ENCODE measurements around the gene SALL3.
"Not testable (repeated sequence)": the region's sequence is repeated elsewhere in the genome, so short reads cannot be mapped to it uniquely, and the experiment has no call there.

SALL3 gene

DNA sequence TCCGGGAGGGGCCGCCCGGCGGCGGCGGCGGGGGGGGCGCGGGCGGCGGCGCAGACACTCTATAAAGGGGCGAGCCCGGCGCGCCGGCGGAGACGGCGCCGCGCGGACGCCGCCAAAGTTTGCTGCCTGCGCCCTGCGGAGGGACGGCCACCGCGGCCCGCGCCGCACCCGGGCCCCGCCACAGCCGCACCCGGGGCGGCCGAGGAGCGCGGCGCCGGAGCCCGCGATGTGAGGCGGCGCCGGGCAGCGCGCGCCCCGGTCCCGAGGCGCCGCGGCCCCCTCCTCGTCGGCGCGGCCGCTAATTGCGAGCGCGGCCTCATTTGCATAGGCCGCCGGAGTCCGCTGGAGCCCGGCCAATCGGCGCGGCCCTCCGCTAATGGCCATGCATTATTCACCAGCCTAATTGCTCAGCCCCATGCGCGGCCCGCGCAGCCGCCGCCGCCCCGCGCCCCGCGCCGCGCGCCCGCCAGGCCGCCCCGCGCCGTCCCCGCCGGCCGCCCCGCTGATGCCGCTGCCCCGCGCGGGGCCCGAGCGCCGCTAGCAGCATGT lies at the start of gene SALL3:
Gene SALL3 (plus strand): TSS at position 89 of the 549 bp plus-strand sequence. CDS start 457 bp downstream, at position 546.
- no peak for DNase-seq (ENCODE audit: low read depth)

DNA sequence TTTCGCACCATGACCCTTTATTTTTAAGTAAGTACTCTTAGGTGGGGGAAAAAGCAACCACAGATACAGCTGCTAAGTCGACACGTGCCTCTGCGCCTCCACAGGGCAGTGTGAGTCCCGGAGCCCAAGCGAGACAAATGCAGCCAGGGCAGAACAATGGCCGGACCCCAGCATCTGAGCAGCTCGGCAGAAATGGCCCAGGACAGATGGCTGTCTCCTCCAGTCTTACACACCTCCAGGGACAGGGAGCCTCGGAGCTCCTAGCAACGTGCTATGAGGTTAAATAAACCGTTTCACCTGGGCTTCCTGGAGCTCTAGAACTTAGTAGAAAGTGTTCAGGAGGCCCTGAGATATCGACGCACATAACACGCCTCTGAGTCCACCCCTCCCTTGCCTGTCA lies 47.3 kb upstream of the SALL3 start:
- DNase-seq (ENCODE audit: low read depth): no peak

- no peak for DNase-seq (ENCODE audit: low read depth)
Observed at GRCh38 chr18:78934003-78934402, 45.6 kb upstream of the SALL3 start.

GRCh38 chr18:78934551-78935225 lies 44.9 kb upstream of the SALL3 start:
- DNase-seq (ENCODE audit: low read depth): no peak

DNA sequence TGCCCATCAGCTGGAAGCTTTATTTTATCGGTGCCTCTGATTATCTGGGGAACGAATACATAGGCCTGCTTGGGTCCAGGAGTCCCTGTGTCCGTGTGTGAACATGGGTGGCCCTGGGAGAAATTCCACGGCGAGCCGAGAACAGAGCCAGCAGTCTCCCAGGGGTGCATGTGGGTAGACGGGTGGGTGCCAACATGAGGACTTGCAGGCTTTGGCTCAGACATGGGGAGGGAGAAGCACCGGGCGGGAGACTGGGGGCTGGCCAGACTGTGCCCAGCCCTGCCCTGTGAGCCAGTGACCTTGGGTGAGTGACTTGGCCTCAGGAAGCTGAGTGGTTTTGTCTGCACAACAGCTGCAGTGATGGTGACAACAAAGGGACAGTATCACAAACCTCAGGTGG lies 44.2 kb upstream of the SALL3 start:
- no peak for DNase-seq (ENCODE audit: low read depth)

- no peak for DNase-seq (ENCODE audit: low read depth)
Observed at GRCh38 chr18:78936251-78937005, 43.2 kb upstream of the SALL3 start.

GRCh38 chr18:78937166-78937565 lies 42.5 kb upstream of the SALL3 start:
- no peak for DNase-seq (ENCODE audit: low read depth)

- no peak for DNase-seq (ENCODE audit: low read depth)
Observed at GRCh38 chr18:78939105-78939504, 40.5 kb upstream of the SALL3 start.

DNA sequence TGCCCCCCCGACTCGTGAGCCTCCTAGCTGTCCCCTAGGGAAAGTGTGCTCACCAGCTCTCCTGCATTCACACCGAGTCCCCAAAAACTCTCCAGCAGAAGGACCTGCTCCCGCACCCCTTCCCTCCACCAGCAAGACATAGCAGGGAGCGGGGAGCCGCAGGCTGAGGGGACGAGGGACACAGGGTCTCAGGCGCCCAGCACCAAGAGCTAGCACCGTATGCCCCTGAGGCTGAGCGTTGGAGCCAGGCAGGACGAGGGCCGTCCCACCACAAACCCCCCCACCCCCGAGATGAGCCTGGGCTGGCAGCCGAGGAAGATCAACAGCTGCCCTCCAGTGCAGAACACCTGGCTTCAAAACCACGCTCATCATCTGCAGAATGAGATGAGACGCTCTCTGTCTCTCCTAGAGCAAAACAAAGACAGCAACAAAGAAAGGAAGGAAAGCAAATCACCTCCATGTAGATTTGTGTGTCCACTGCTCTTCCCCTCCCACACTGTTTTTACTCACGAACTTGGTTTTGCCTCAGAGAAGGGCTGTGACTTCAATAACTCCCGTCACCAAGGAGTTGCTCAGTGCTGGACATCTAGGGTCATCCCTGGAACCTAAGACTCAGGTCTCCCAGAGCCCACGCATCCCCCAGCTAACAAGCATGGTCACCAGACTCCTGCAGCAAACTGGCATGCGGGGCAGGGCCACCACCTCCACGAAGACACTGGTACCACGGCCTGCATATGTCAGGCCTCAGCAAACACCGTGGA lies 39.7 kb upstream of the SALL3 start:
- DNase-seq (ENCODE audit: low read depth): no peak

GRCh38 chr18:78942236-78942635 lies 37.4 kb upstream of the SALL3 start:
- not testable (repeated sequence) for DNase-seq (ENCODE audit: low read depth)

DNA sequence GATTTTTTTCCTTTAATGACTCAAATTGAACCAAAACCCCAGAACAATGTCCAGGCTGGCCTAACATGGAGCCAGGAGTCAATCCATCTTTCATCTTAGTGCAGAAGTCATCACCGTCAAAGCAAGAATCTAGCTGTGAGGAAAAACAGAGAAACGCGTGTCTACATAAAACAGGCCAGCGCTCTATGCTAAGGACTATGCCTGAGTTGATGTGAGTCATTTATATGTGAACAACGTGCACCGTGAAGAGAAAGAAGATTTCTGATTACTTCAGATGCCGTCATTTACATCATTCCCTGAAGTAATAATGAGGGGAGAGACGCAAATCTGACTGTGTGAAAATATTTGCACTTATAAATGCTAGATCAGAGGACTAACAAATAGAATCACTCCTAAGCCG lies 34.0 kb upstream of the SALL3 start:
- DNase-seq (ENCODE audit: low read depth): no peak

DNA sequence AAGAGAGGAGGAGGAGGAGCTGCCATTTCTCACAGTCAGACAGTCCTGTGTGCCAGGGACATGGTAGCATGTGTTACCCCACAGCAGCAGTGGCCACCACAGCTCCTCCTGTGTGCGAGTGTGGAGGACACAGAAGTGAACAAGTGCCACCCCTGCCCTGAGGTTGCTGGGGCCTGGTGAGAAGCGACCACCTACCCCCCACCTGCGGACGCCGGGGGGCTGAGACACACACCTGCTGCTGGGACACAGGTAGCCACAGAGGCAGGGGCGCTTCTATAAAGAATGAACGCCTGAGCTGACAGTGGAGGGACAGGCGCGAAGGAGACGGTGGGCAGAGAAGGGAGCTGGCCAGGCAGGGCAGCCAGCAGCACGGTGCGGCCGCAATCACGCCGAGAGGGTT lies 32.3 kb upstream of the SALL3 start:
- no peak for DNase-seq (ENCODE audit: low read depth)

- DNase-seq (ENCODE audit: low read depth): no peak
Observed at GRCh38 chr18:78948221-78948620, 31.4 kb upstream of the SALL3 start.

DNA sequence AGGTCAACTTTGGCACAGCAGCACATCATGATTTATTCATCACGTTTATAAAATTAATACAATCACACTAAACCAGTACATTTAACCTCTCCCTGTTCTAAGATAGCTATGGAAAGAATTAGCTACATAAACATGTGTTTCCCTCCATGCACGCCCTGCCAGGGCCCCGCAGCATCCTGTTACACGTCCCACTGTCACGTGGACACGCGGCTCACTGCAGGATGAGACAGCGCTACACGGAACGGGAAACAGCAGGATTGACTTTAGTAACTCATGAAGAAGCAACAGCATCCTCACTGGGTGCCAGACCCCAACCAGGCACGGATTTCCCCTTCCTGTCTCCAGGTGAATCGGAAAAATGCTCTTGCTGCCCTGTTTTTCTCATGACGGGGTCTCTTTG lies 30.9 kb upstream of the SALL3 start:
- DNase-seq (ENCODE audit: low read depth): no peak

GRCh38 chr18:78949216-78949615 lies 30.4 kb upstream of the SALL3 start:
- no peak for DNase-seq (ENCODE audit: low read depth)

- no peak for DNase-seq (ENCODE audit: low read depth)
Observed at GRCh38 chr18:78950386-78950785, 29.2 kb upstream of the SALL3 start.

- DNase-seq (ENCODE audit: low read depth): no peak
Observed at GRCh38 chr18:78953566-78953965, 26.1 kb upstream of the SALL3 start.

- no peak for DNase-seq (ENCODE audit: low read depth)
Observed at GRCh38 chr18:78955051-78955450, 24.6 kb upstream of the SALL3 start.

DNA sequence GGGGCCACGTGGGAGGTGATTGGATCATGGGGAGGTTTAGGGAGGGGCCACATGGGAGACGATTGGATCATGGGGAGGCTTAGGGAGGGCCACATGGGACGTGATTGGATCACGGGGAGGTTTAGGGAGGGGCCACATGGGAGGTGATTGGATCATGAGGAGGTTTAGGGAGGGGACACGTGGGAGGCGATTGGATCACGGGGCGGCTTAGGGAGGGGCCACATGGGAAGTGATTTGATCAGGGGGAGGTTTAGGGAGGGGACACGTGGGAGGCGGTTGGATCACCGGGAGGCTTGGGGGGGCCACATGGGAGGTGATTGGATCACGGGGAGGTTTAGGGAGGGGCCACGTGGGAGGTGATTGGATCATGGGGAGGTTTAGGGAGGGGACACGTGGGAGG lies 22.5 kb upstream of the SALL3 start:
- no peak for DNase-seq (ENCODE audit: low read depth)

DNA sequence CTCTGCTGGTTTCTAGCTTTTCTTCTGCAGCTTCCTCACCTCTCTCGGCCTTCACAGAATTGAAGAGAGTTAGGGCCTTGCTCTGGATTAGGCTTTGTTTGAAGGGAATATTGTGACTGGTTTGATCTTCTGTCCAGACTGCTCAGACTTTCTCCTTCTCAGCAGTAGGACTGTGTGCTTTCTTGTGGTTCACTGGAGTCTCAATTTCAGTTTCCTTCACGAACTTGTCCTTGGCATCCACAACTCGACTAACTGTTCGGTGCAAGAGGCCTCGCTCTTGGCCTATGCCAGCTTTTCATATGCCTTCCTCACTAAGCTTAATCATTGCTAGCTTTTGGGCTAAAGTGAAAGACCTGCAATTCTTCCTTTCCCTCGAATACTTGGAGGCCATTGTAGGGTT lies 18.9 kb upstream of the SALL3 start:
- no peak for DNase-seq (ENCODE audit: low read depth)

GRCh38 chr18:78962098-78962497 lies 17.5 kb upstream of the SALL3 start:
- DNase-seq (ENCODE audit: low read depth): no peak

DNA sequence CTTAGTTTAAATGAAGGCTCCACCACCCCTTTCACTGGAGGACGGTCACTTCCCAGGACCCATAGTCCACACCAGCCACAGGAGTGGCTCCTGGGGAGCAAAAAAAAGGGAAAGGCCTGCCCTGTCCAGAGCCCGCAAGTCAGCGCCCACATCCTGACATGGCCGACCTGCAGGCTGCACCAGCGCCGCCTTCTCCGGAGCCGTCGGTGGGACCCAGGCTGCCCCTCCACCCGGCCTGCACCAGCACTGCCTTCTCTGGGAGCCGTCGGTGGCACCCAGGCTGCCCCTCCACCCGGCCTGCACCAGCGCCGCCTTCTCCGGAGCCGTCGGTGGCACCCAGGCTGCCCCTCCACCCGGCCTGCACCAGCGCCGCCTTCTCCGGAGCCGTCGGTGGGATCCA lies 14.9 kb upstream of the SALL3 start:
- DNase-seq (ENCODE audit: low read depth): not testable (repeated sequence)

DNA sequence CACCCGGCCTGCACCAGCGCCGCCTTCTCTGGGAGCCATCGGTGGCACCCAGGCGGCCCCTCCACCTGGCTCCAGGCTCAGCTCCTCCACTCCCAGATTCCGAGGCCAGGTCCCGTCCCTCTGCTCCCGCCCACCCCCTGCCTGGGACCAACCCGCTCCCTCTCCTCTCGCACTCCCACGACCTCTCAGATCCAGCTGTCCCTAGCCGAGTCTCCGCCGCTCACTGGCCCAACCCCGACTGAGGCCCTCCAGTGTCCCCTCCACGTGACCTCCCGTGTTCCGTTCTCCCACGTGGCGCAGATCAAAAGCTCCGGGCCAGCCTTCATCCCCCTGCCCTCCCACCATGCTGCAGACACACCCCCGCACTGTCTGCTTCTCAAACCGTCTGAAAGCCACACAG lies 14.4 kb upstream of the SALL3 start:
- no peak for DNase-seq (ENCODE audit: low read depth)
